IPS-NIHi11 (cell line): Measurements from ENCODE around the gene G0S2.

Experiments used
- DNase-seq: peaks from one replicate; pipeline ENCODE4 v3.0.0; 2012; ENCODE audit warnings: mixed read lengths, low spot score

Gene G0S2

GRCh38 chr1:209720326-209720725 is 45.1 kb downstream of the G0S2 start:
- no peak for DNase-seq

- no peak for DNase-seq
Measured at GRCh38 chr1:209720826-209721225, 45.6 kb downstream of the G0S2 start.

GRCh38 chr1:209721323-209721722 is 46.1 kb downstream of the G0S2 start:
- DNase-seq = no peak

GRCh38 chr1:209723265-209723664 is 48.1 kb downstream of the G0S2 start:
- no peak for DNase-seq

- DNase-seq = no peak
Measured at GRCh38 chr1:209723756-209724693, 48.8 kb downstream of the G0S2 start.
